GM12864 (cell line): ENCODE measurements around the gene ZMIZ1.

Experiments used
- DNase-seq: peaks from one replicate; pipeline ENCODE4 v3.0.0-alpha.2; 2011; ENCODE audit warnings: low read depth
- H3K4me3 ChIP-seq: 2 replicates; pipeline ENCODE4 v1.5.1; 2011; ENCODE audit warnings: mild to moderate bottlenecking, low read depth, low read length, control low read depth
- CTCF ChIP-seq: IDR thresholded peaks from 2 replicates; pipeline ENCODE4 v1.5.1; 2011; ENCODE audit warnings: low read depth, mild to moderate bottlenecking, moderate library complexity, low read length, control low read depth, inconsistent platforms; ENCODE audit errors: missing control alignments

Gene ZMIZ1

GRCh38 chr10:79079490-79080355 is 11.0 kb downstream of the ZMIZ1 start:
- DNase-seq, result no peak
- no peak overlapping the region for H3K4me3 ChIP-seq
- TF ChIP-seq CTCF, result no peak

GRCh38 chr10:79081353-79082034 is 12.7 kb downstream of the ZMIZ1 start:
- TF ChIP-seq CTCF, result no peak
- DNase-seq, result no peak
- no peak overlapping the region for H3K4me3 ChIP-seq

- TF ChIP-seq CTCF, result no peak
- DNase-seq, result no peak
- no peak overlapping the region for H3K4me3 ChIP-seq
Measured at GRCh38 chr10:79082035-79082373, 13.2 kb downstream of the ZMIZ1 start.

- H3K4me3 ChIP-seq, result no peak overlapping the region
- no peak for TF ChIP-seq CTCF
- no peak for DNase-seq
Measured at GRCh38 chr10:79082631-79083596, 14.1 kb downstream of the ZMIZ1 start.

GRCh38 chr10:79084012-79084971 is 15.5 kb downstream of the ZMIZ1 start:
- no peak for DNase-seq
- TF ChIP-seq CTCF, result no peak
- no peak overlapping the region for H3K4me3 ChIP-seq
